Spleen (tissue), 11 donors: ENCODE results near the gene TESMIN. TPM values are rescaled to one million over a fixed set of nuclear protein-coding genes. Genes with fewer than 3 reads are reported as not detected.

ENCODE experiments used
- DNase-seq: peaks from one replicate; pipeline ENCODE4 v3.0.0-alpha.2; 2020
- H3K27ac ChIP-seq, 8 donors: fragments of 200-600 bp; sonication (generic) in 7 of 8; 1 replicate in 4 of 8; 2 replicates in 4 of 8; pipeline versions ENCODE4 v1.5.0 to v1.8.0; 2016 to 2021; ENCODE audit warnings: inconsistent platforms in 4 of 8, mild to moderate bottlenecking in 4 of 8, moderate library complexity in 1 of 8
- H3K27me3 ChIP-seq, 7 donors: fragments of 200-600 bp; sonication (generic) in 6 of 7; replicated peaks in 1 of 7; 1 replicate in 4 of 7; 2 replicates in 3 of 7; pipeline versions ENCODE4 v1.5.0 to v1.8.0; 2016 to 2021; ENCODE audit warnings: inconsistent platforms in 3 of 7, mild to moderate bottlenecking in 1 of 7
- H3K36me3 ChIP-seq, 6 donors: fragments of 200-600 bp; sonication (generic) in 5 of 6; 1 replicate in 4 of 6; 2 replicates in 2 of 6; pipeline versions ENCODE4 v1.5.0 to v1.8.0; 2016 to 2021; ENCODE audit warnings: inconsistent platforms in 2 of 6
- H3K4me1 ChIP-seq, 6 donors: fragments of 200-600 bp; sonication (generic) in 5 of 6; 1 replicate in 3 of 6; 2 replicates in 3 of 6; pipeline versions ENCODE4 v1.5.0 to v1.8.0; 2016 to 2021; ENCODE audit warnings: inconsistent platforms in 3 of 6
- H3K4me3 ChIP-seq, 8 donors: fragments of 200-600 bp; sonication (generic) in 7 of 8; 1 replicate in 4 of 8; 2 replicates in 4 of 8; pipeline versions ENCODE4 v1.5.0 to v1.8.0; 2016 to 2021; ENCODE audit warnings: inconsistent platforms in 4 of 8, mild to moderate bottlenecking in 4 of 8, moderate library complexity in 2 of 8
- H3K9me3 ChIP-seq, 8 donors: fragments of 200-600 bp; sonication (generic) in 7 of 8; 1 replicate in 4 of 8; 2 replicates in 4 of 8; pipeline versions ENCODE4 v1.5.0 to v1.8.0; 2016 to 2021; ENCODE audit warnings: inconsistent platforms in 4 of 8
- CTCF ChIP-seq, 11 experiments: fragments of 200-600 bp in 7 of 11; fragments of 450-650 bp in 4 of 11; sonication (generic) in 4 of 11; IDR thresholded peaks in 8 of 11; conservative IDR thresholded peaks in 3 of 11; 1 replicate in 7 of 11; 2 replicates in 4 of 11; pipeline versions ENCODE4 v1.4.0 to v1.8.0; 2016 to 2021; ENCODE audit warnings: antibody characterized with exemption in 11 of 11, inconsistent platforms in 4 of 11, mild to moderate bottlenecking in 1 of 11
- POLR2A ChIP-seq, 3 donors: fragments of 450-650 bp; IDR thresholded peaks; one replicate each; pipeline ENCODE4 v1.5.1; 2017; ENCODE audit warnings: antibody characterized with exemption in 3 of 3, mild to moderate bottlenecking in 1 of 3
- POLR2AphosphoS5 ChIP-seq, 3 donors: sonication (generic); formaldehyde crosslinking; IDR thresholded peaks; one replicate each; pipeline ENCODE4 v1.5.1; 2017; ENCODE audit warnings: antibody characterized with exemption in 3 of 3
- WGBS, 5 donors: extraction: QIAGEN DNeasy Blood & Tissue Kit in 3 of 5; methylation state at CpG; one replicate each; pipeline versions ENCODE4 v1.1.5 to v1.1.7; 2013 to 2018; 5-methylcytosine and 5-hydroxymethylcytosine counted together
- intact Hi-C: fragments of 100-400 bp; cut with DNase I; formaldehyde crosslinking; loops from one replicate; pipeline ENCODE4 v1.15.0; 2023; ENCODE audit warnings: low total_unique reads
- polyA plus RNA-seq, 3 donors: library from polyadenylated mRNA; stranded (reverse); fragments of 200-250 nt; gene quantifications; one replicate each; pipeline ENCODE4 v1.2.1, GENCODE V29; 2013
- total RNA-seq, 7 donors: library from RNA; depleted of rRNA in 3 of 7; stranded (reverse); fragments of >200 nt in 3 of 7; fragmentation: NEBNext Ultra II Directional in 4 of 7; extraction: Animal tissue kit (Norgen Biotek cat#: 25700) in 4 of 7; gene quantifications; one replicate each; pipeline versions ENCODE4 v1.1.0 to v1.2.1, GENCODE V29; 2016 to 2021
- donor health status: healthy with polysubstance abuse.
- donor health status: DM: no; HTN: no; CAD: no; lungs with moderate emphysema.
- donor health status: DM: no; HTN: no; CAD: no.
- donor health status: Bipolar disorder and iron deficiency.
- donor health status: healthy.
- donor health status: DM: no; HTN: no; CAD: no.
- donor health status: DM: yes; HTN: yes; CAD: no.

The TESMIN gene
- total and polyA plus RNA-seq, 10 donors, result 0.70 to 8.4 (median 4.4) TPM

- intact Hi-C loops, result no loop called here
- WGBS, 5 donors, result 88 to 93% (median 90%) methylated on average over 11 of the region's 11 CpGs
- TF ChIP-seq CTCF (IDR thresholded peaks at IDR 0.05 in 8 of 11, conservative IDR thresholded peaks at IDR 0.05 in 3 of 11) (no peak), POLR2A (IDR thresholded peaks at IDR 0.05) (no peak), POLR2AphosphoS5 (IDR thresholded peaks at IDR 0.05) (no peak)
- peaks cover 0 to 5% (median 0%) of the 10 kb centered on the region in 7 donors for H3K27me3 ChIP-seq
- H3K9me3 ChIP-seq, result no peaks in the 10 kb centered on the region
- no peak overlapping the region for H3K27ac ChIP-seq
- DNase-seq, result no peak
- no peaks in the 10 kb centered on the region for H3K4me1 ChIP-seq
- no peak overlapping the region for H3K4me3 ChIP-seq
- H3K36me3 ChIP-seq, result peaks cover 0 to 6% (median 0%) of the 10 kb centered on the region in 6 donors
These were observed 40.9 kb downstream of the TESMIN start for GRCh38 chr11:68710409-68710808.

GRCh38 chr11:68709062-68709461, 42.3 kb downstream of the TESMIN start:
- H3K4me3 ChIP-seq, result no peak overlapping the region
- TF ChIP-seq CTCF (IDR thresholded peaks at IDR 0.05 in 8 of 11, conservative IDR thresholded peaks at IDR 0.05 in 3 of 11) (no peak), POLR2AphosphoS5 (IDR thresholded peaks at IDR 0.05) (no peak), POLR2A (IDR thresholded peaks at IDR 0.05) (no peak)
- no peaks in the 10 kb centered on the region for H3K9me3 ChIP-seq
- peaks cover 0 to 2% (median 0%) of the 10 kb centered on the region in 6 donors for H3K36me3 ChIP-seq
- no peak for DNase-seq
- peaks cover 0 to 7% (median 0%) of the 10 kb centered on the region in 7 donors for H3K27me3 ChIP-seq
- 58 to 82% (median 66%) methylated on average over 9 to 12 of the region's 12 CpGs for WGBS, 5 donors
- no peak overlapping the region for H3K27ac ChIP-seq
- intact Hi-C loops, result no loop called here
- no peaks in the 10 kb centered on the region for H3K4me1 ChIP-seq

- H3K36me3 ChIP-seq, result no peaks in the 10 kb centered on the region
- WGBS, 5 donors, result 72 to 85% (median 81%) methylated on average over 7 of the region's 7 CpGs
- TF ChIP-seq POLR2AphosphoS5 (IDR thresholded peaks at IDR 0.05) (no peak), CTCF (IDR thresholded peaks at IDR 0.05 in 8 of 11, conservative IDR thresholded peaks at IDR 0.05 in 3 of 11) (no peak), POLR2A (IDR thresholded peaks at IDR 0.05) (no peak)
- peaks cover 0 to 5% (median 0%) of the 10 kb centered on the region in 7 donors for H3K27me3 ChIP-seq
- no peaks in the 10 kb centered on the region for H3K4me1 ChIP-seq
- H3K4me3 ChIP-seq, result no peak overlapping the region
- H3K27ac ChIP-seq, result no peak overlapping the region
- intact Hi-C loops, result no loop called here
- H3K9me3 ChIP-seq, result no peaks in the 10 kb centered on the region
- no peak for DNase-seq
These were observed 43.8 kb downstream of the TESMIN start for GRCh38 chr11:68707527-68707926.

- H3K36me3 ChIP-seq, result no peaks in the 10 kb centered on the region
- peaks cover 0 to 11% (median 0%) of the 10 kb centered on the region in 7 donors for H3K27me3 ChIP-seq
- H3K4me1 ChIP-seq, result no peaks in the 10 kb centered on the region
- DNase-seq, result no peak
- H3K4me3 ChIP-seq, result no peak overlapping the region
- intact Hi-C loops, result no loop called here
- H3K9me3 ChIP-seq, result no peaks in the 10 kb centered on the region
- 54 to 70% (median 60%) methylated on average over 15 to 16 of the region's 16 CpGs for WGBS, 5 donors
- TF ChIP-seq POLR2AphosphoS5 (IDR thresholded peaks at IDR 0.05), result no peak
- no peak for TF ChIP-seq POLR2A (IDR thresholded peaks at IDR 0.05)
- TF ChIP-seq CTCF (IDR thresholded peaks at IDR 0.05 in 8 of 11, conservative IDR thresholded peaks at IDR 0.05 in 3 of 11), result no peak
- no peak overlapping the region for H3K27ac ChIP-seq
These were observed 46.4 kb downstream of the TESMIN start for GRCh38 chr11:68704887-68705286.
